GM19452 (cell line): ENCODE results near the gene TMEM237.
"Not testable (repeated sequence)": the region's sequence is repeated elsewhere in the genome, so short reads cannot be mapped to it uniquely, and the experiment has no call there.

Experiments used
- ATAC-seq: cut with Tn5 transposase; IDR thresholded peaks from one replicate; pipeline ENCODE4 v1.9.1; 2021; ENCODE audit not compliant: unreplicated experiment

TMEM237 gene, protein sequence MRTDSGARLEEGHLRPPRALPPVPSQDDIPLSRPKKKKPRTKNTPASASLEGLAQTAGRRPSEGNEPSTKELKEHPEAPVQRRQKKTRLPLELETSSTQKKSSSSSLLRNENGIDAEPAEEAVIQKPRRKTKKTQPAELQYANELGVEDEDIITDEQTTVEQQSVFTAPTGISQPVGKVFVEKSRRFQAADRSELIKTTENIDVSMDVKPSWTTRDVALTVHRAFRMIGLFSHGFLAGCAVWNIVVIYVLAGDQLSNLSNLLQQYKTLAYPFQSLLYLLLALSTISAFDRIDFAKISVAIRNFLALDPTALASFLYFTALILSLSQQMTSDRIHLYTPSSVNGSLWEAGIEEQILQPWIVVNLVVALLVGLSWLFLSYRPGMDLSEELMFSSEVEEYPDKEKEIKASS

DNA sequence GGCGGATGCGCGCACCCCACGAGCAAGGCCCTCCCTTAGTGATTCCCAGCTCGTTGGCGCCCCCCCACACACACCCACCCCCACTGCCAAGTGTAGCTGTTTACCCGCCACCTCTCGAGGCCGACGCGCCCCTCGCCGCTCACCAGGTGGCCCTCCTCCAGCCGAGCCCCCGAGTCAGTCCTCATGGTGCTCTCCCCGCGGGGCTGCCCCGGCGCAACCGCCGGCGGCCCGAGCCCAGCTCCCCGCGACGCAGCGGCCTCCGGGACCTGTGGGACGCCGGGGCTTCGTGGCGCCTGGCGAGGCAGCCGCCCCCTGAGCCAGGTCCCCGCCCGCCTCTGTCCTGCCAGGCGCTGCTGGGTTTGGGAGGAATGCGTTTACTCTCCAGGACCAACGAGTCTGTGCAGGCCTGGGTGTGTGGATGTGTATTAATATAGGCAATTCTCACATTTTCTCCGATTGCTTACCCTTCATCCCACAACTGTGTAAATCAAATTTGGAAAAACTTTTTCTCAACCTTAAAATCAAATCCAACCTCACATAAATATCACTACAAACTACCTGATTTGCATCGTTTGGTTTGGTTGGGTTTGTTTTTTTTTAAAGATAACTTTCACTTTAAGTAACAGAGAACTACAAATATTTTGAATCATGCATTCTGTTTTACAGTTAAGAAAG is at the start of gene TMEM237:
TSS of gene TMEM237 (minus strand) at position 288 of the 675 bp plus-strand sequence. CDS start at position 185, 103 bp downstream.
- ATAC-seq: peak; percentile 32

DNA sequence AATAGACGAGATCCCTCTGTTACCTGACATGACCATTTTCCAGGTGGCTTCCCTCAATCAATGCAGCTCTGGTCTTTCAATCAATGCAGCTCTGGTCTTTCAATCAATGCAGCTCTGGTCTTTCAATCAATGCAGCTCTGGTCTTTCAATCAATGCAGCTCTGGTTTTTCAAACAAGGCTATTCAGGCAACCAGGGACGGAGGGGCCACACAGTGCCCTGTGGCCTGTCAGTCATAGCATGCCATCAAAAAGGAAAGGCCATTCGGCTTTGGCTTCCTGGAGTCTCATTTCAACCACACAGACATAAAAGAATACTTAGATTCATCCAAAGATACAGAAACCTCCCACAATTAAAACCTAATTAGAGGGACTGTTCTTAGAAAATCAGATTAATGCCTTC is 41.9 kb upstream of the TMEM237 start:
- no peak for ATAC-seq

DNA sequence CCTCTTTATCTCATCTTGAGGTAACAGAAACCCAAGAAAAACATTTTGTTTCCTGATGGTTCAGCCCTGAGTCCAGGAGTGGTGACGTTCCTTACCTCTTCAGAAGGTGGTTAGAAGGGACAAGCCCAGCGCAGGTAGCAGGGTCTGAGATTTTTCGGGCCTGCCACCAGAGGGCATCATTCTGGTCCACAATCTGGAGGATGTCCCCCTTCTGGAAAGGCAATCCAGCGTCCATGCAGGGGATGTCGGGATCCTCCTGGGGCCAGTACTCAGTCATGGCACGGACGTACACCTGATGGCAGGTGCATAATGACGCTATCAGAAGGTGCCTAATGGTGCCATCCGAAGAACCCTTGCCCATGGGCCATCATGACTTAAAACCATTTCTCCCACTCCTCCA is 37.4 kb upstream of the TMEM237 start:
- ATAC-seq: no peak

DNA sequence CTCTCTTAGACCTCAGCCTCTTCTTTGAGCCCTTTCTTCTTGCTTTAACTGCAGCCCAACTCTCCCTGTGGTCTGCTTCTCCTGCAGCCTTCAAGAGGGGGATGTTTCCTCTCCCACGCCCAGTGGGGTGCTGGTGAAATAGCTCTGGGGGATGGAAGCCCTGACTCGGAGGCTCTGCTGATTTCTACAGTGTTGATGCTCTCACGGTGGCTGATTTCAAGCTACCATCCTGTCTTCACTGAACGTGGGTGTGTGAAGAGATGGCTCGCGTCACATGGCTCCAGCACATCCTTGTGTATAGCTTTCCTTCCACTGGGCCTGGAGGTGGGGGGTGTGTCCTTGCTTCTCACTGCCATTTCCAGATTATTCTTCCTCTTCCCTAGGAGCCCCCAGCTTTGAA is 35.1 kb upstream of the TMEM237 start:
- ATAC-seq: no peak

DNA sequence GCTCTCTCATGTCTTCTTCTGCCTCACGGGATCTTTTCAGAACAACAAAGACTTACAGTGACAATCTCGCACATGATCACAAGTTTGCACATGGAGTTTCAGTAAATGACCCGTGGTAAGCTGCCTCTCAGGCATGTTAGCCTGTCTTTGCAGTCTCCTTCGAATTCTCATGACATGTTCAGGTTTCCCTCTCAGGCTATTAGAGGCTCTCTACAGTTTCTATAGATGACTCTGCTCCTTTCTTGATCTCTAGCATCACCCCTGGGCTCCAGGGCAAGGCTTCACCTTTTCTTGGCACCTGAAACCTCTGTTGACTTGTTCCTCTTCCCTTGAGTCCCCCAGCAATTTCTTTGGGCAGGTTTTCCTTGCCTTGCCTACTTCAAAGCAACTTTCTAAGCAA is 32.2 kb upstream of the TMEM237 start:
- no peak for ATAC-seq

DNA sequence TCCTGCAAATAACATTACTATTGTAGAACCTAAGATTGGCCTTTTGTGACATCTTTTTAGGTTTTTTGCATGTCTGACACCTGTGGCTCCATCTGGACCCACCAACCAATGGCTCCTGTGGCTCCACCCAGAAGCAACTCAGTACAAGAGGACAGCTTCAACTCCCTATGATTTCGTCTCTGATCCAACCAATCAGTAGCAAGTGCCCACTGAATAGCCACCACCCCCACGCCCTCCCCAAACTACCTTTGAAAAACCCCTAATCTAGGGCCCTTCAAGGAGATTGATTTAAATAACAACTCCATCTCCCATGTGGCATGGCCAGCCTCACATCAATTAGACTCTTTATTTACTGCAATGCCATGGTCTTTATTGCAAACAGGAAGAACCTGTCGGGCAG is 31.5 kb upstream of the TMEM237 start:
- no peak for ATAC-seq

DNA sequence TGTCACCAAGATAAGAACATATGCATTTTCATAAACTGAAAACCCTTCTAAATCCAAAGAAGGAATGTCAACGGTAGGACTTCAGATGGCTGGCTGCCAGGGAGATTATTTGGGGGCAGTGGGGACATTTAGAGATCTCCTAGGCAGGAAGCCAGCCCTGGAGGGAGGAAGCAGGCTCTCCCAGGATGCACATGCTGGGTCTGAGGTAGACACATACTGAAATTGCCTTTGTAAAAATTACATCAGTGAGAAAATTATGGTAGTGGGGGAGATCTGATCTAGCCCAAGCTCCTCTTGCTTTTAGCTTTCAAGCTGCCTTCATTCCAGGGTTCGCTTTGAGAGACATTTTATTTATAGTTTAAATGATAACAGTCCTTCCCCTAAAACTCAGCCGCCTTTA is 31.0 kb upstream of the TMEM237 start:
- ATAC-seq: no peak

DNA sequence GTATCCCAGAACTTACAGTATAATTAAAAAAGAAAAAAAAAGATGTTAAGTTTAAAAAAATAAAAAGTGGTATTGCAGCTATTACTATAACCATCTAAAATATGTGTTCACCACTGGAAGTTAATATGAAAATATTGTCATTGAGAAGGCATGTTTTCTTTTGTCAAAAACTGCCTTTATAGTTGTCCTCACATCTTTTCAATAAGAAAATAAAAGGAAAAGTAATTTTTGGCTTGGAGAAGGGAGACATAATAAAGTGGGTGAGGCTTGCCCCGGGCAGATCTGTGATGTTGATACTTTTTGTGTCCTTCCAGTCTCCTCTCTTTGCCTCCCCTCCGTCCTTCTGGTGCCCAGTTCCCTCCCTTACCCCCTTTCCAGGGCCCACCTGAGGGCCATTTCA is 30.2 kb upstream of the TMEM237 start:
- no peak for ATAC-seq

DNA sequence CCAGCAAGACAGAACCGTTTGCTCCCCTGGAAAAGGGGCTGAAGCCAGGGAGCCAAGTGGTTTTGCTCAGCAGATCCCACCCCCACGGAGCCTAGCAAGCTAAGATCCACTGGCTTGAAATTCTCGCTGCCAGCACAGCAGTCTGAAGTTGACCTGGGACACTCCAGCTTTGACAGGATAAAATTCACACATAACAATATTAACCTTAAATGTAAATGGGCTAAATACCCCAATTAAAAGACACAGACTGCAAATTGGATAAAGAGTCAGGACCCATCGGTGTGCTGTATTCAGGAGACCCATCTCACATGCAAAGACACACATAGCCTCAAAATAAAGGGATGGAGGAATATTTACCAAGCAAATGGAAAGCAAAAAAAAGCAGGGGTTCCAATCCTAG is 27.9 kb upstream of the TMEM237 start:
- not testable (repeated sequence) for ATAC-seq

DNA sequence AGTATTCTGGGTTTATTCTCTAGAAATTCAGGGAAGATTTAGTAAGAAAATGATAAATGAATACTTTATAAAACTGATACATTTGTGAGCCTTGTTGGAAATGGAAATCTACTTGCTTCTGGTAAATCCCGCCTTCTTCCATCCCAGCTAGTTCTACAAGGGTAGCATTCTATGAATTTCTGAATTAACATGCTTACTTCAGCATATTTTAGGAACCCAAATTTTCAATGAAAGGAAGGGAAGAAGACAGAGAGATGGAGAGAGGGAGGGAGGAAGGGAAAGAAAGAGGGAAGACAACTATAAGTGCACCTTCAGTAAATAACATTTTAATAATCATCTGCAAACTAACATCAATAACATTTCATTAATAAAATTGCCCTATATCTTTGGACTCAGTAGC is 26.6 kb upstream of the TMEM237 start:
- no peak for ATAC-seq

DNA sequence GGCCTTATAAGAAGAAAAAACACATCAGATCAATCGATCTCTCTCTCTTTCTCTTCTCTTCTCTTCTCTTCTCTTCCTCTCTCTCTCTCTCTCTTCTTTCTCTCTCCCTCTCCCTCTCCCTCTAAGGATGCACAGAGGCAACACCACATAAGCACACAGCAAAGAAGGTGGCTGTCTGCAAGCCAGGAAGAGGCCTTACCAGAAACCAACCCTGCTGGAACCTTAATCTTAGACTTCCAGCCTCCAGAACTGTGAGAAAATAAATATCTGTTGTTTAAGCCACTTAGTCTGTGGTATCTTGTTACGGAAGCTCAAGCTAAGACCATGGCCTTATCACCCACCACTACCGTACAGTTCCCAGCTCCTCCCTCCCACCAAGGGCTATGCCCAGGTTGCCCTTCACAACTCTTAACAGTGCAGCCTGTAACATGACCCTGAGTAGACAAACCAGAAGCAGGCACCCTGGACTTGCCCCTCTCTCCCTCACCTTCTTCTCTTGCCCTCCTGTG is 25.2 kb upstream of the TMEM237 start:
- ATAC-seq: no peak

DNA sequence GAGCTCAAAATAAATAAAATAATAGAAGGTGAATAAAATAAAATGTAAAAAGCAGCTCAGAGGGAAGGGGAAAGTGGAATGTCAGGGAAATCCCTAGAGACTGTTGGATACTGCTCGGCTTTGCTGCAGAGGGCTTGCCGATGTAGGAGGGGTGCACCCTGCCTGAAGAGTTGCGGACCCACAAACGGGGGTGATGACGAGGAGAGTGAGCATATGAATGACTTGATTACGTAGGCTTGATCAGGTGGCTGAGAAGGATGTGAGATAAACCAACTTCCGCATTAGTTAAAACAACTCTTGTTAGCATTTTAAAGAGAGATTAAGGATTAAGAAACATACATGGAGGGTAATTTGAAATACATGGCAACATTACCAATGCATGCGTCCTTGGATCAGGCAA is 21.0 kb upstream of the TMEM237 start:
- no peak for ATAC-seq

DNA sequence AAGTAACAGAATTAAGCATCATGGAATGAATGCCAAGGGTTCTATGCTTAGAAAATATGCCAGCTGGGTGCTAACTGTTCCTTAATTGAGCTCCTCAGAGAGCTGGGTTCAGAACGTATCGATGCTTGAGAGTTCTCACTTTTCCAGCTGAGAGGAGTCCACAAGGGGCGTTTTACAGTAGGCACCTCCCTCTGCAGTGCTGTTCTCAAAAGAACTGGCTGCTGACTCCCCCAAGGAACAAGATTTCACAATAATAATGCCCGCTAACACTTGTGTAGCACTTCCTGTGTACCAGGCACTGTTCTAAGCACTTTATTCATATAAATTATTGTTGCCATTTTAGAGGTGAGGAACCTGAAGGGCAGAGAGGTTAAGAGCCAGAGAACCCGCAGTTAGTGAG is 18.1 kb upstream of the TMEM237 start:
- ATAC-seq: no peak

DNA sequence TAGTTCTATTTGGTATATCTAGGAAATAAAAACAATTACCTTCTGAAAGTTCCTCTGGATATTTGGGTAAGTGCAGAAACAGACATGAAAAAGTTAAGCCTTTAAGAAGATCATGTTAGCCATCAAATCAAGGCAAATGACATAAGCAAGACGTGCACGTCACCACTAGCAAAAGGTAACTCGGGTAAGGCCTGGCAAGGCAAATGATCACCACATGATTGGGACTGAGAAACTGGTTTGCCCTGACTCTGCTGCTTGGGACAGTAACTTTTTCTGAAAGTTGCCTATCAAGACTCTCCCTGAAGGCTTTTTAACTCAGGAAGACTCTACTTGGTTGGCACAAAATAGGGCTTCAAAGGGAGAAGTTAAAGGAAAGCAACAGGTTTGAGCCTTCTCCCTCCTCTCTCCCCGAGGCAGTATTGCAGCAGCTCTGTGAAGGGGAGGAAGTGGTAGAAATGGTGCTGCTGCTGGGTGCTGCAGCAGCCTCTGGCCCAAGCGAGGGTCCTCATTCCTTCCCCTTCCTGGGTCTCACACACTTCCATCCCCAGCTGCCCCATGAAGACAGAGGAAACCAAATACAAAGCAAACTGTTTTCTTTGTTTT is 17.1 kb upstream of the TMEM237 start:
- ATAC-seq: no peak

DNA sequence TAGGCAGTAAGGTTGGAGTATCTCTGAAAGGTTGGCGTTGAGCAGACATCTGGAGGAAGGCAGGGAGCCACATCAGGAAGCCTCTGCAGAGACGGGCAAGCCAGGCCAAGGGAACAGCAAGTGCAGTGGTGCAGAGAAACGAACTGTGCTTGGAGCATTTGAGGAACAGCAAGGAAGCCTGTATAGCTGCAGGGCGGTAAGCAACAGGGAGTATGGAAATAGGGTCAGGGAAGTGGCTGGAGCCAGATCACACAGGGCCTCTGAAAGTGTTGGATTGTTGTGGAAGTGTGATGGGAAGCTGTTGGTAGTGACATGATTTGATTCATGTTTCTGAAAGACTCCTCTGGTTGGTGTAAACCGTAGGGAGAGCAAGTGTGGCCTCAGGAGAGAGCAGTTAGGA is 13.4 kb upstream of the TMEM237 start:
- ATAC-seq: no peak

DNA sequence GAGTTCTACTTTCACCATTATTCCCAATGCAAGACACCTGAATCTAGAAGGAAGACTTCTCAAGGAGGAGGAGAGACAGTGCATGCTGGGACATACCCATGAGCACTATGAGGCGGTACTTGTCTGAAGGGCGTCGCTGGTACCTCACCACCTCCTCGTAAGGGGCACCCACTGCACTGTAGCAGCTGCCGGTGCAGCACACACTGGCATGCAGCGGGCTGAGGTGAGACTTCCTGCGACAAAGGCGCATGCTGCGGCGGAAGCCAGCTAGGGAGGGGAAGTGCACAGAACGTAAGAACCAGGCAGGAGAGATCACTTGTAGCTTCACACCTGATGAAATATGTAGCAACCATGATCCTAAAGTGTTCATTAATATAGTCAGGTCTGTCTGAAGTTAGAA is 12.8 kb upstream of the TMEM237 start:
- ATAC-seq: no peak

DNA sequence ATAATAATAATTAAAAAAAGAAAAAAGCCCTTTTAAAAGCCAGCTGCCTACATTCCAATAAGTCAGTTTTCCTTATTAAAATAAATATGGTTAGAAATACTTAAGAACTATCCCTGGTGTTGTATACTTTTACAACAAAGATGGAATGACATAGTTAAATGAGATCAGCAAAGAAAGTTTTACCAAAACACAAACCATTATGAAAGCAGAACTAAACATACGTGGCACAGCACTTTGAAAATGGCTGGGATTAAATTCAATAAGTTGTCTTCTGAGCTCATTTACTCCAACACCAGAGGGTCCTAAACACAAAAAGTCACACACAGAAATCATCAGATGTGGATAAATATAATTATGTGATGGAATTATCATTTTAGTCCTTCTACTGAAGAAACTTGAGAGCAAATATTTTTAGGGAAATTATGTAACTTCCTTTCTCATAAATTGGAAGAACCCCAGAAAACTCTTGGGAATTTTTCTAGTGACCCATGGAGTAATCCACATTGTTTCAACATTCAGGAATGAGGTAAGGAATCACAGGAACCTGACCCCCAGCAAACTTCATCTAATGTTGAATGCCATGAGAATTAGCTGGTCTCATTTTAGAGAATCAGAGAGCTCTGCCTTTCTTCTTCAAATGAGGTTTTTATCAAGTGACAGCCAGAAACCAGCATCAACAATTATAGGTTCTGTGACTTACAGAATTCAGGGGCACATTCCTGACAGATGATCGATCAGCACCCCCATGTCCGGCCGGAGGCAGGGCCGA is 11.5 kb upstream of the TMEM237 start:
- no peak for ATAC-seq

DNA sequence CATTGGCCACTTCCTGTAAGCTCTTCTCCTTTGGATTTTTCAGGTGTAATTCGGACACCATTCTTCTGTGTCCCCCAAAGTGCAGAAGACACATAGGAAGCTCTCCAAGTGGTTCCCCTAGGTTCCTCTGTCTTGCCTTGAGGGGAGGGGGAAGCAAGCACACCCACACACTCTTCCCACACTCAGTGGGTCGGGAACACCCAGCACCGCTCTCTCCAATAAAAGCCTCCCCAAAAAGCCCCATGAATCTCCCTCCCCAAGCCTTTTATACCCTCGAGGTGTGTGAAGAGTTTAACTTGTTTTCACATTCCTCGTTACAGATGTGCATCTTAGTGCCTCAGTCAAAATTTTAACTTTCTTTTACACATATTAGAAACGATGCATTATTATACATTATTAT is 9.9 kb upstream of the TMEM237 start:
- no peak for ATAC-seq

DNA sequence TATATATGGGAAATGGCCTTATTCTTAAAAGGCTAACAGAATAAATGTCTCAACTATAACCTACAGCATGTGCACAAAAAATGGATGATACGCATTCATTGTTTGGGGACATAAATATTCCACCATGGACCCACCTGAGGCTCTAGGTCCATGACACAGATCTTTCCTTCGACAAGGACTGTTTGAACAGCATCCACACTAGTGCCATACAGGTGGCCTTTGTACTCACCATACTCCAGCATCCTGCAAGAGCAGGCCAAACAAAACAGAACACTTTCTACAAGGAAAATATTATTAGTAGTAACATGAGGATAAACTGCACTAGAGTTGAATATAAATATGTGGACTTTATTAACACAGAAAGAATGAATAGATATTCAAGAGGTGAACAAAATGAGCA is 6.1 kb upstream of the TMEM237 start:
- ATAC-seq: no peak

DNA sequence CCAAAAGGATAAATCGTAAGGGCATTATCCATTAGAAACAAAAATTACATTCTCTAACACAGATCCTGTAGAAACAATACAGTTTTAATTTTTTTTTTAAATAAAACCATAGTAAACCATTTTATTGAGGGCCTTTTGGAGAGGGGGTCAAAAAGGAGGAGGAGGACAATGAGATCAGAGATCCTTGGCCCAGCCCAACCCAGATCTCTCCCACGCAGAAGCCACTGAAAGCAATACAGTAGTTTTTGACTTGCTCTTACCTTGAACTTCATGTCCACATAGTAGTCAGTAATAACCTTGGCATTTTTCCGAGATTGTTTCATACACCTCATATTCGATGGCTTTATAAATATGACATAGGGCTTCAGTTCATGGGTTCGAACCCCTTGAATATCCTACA is 4.1 kb upstream of the TMEM237 start:
- no peak for ATAC-seq

DNA sequence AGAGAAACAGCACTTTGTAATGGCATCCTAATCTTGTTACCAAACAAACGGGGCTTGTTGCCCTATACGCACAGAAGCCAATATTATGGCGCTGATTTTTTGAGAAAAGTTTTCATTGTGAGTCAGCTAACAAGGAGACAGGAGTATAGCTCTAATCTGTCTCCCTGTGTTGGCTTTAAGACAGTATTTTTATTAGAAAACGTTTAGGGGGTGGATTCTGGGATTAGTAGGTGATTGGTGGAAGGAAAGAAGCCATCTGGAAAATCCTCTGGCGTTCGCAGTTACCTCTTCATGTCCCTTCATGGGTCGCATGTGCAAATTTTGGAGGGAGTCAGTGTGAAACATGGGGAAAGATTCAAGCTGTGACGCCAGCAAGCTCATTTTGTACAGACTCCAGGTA is 698 bp upstream of the TMEM237 start:
- ATAC-seq: no peak
